Muscle of leg (tissue), 16 donors: ENCODE results near the gene CYP27C1. TPM values are rescaled to one million over a fixed set of nuclear protein-coding genes. Genes with fewer than 3 reads are reported as not detected.
"Not testable (repeated sequence)": the region's sequence is repeated elsewhere in the genome, so short reads cannot be mapped to it uniquely, and the experiment has no call there.

ENCODE experiments used
- DNase-seq: peaks from one replicate; pipeline ENCODE4 v3.0.0; 2013
- H3K27ac ChIP-seq: one replicate; pipeline ENCODE4 v1.5.1; 2013; ENCODE audit warnings: mild to moderate bottlenecking, low read length, control low read depth
- H3K27me3 ChIP-seq: one replicate; pipeline ENCODE4 v1.6.1; 2013; ENCODE audit warnings: low read length; ENCODE audit not compliant: control insufficient read depth, insufficient read depth
- H3K36me3 ChIP-seq: one replicate; pipeline ENCODE4 v1.6.1; 2013; ENCODE audit warnings: low read length; ENCODE audit not compliant: control insufficient read depth, insufficient read depth
- H3K4me1 ChIP-seq: one replicate; pipeline ENCODE4 v1.6.1; 2013; ENCODE audit warnings: low read length; ENCODE audit not compliant: control insufficient read depth, insufficient read depth
- H3K4me3 ChIP-seq: one replicate; pipeline ENCODE4 v1.5.1; 2013; ENCODE audit warnings: low read length, control low read depth
- H3K9me3 ChIP-seq: replicated peaks from 2 replicates; pipeline ENCODE4 v1.6.1; 2013; ENCODE audit warnings: low read depth, low read length; ENCODE audit not compliant: control insufficient read depth
- WGBS: methylation state at CpG from one replicate; pipeline ENCODE4 v1.1.5; 2013; ENCODE audit warnings: missing lambda C conversion rate; ENCODE audit not compliant: insufficient coverage; 5-methylcytosine and 5-hydroxymethylcytosine counted together
- long read RNA-seq, 11 donors: transcript quantifications; one replicate each; lab custom pipeline, GENCODE V29; 2026
- polyA plus RNA-seq, 8 donors: library from polyadenylated mRNA; unstranded; fragments of 120-200 nt; gene quantifications; one replicate each; pipeline versions ENCODE4 v1.2.1 to v1.2.3, GENCODE V29; 2013; ENCODE audit warnings: inconsistent platforms in 1 of 8, low replicate concordance in 1 of 8; ENCODE audit not compliant: insufficient read length in 8 of 8, insufficient read depth in 1 of 8
- total RNA-seq: library from RNA; stranded (reverse); fragments of 120-200 nt; gene quantifications from one replicate; pipeline ENCODE4 v1.2.4, GENCODE V29; 2013

CYP27C1 gene, protein sequence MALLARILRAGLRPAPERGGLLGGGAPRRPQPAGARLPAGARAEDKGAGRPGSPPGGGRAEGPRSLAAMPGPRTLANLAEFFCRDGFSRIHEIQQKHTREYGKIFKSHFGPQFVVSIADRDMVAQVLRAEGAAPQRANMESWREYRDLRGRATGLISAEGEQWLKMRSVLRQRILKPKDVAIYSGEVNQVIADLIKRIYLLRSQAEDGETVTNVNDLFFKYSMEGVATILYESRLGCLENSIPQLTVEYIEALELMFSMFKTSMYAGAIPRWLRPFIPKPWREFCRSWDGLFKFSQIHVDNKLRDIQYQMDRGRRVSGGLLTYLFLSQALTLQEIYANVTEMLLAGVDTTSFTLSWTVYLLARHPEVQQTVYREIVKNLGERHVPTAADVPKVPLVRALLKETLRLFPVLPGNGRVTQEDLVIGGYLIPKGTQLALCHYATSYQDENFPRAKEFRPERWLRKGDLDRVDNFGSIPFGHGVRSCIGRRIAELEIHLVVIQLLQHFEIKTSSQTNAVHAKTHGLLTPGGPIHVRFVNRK
- total RNA-seq (2.3 TPM), polyA plus RNA-seq (1 to 10 TPM; 4.3 to 7.8 (median 5.1) TPM)
- long read RNA-seq, donor 1 = 0 reads
- long read RNA-seq, donor 2 = 0 reads
- long read RNA-seq, donor 3, partial matches to known transcripts = 0 of 1 reads
- long read RNA-seq, donor 3, other reads (novel, unspliced or antisense) = 0 of 1 reads
- long read RNA-seq, donor 4, partial matches to known transcripts = 0 of 1 reads
- long read RNA-seq, donor 4, other reads (novel, unspliced or antisense) = 0 of 1 reads
- long read RNA-seq, donor 5, partial matches to known transcripts = 0 of 1 reads
- long read RNA-seq, donor 5, other reads (novel, unspliced or antisense) = 0 of 1 reads
- long read RNA-seq, donor 6 = 0 reads
- long read RNA-seq, donor 7 = 0 reads
- long read RNA-seq, donor 8 = 0 reads
- long read RNA-seq, donor 9 = 0 reads
- long read RNA-seq, donor 10 = 0 reads
- long read RNA-seq, donor 11 = 0 reads

DNA sequence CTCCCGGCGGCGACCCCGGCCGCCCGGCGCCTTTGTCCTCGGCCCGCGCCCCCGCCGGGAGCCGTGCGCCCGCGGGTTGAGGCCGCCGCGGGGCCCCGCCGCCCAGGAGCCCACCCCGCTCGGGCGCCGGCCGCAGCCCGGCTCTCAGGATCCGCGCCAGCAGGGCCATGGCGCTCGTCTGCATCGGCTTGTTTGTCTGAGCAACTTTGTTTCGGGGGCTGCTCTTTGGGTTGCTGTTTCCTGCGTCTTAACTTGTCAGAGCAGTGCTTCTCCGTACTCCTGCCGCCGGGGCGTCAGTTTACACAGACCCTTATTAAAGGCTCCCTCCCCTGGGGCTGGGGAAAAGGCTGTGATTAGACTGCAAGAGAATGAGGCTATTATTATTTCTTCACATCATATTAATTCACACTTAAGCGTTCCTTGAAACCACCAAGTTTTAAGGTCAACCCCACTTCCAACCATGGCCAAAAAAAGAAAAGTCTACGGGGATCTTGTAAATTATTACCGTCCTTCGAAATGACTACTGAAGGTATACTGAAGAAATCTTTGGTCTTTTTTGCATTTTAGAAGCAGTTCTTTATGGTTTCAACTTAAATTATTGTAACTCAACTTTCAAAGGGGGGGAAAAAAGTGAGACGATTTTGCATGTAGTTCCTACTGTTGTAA lies at the start of gene CYP27C1:
Gene CYP27C1, minus strand, starts transcription at position 198 of the 666 bp plus-strand sequence. Its CDS starts 29 bp downstream, at position 169.
- Histone ChIP-seq H3K4me3 (peak within 1 kb of the TSS; percentile 67), H3K4me1 (peaks cover 16% of the 10 kb centered on the region), H3K9me3 (peaks cover 3% of the 10 kb centered on the region), H3K27me3 (peaks cover 42% of the 10 kb centered on the region), H3K27ac (peak within 1 kb of the TSS; percentile 74), H3K36me3 (no peaks in the 10 kb centered on the region)
- peak; percentile 73 for DNase-seq
- WGBS = under 1% methylated on average over 33 of the region's 43 CpGs

DNA sequence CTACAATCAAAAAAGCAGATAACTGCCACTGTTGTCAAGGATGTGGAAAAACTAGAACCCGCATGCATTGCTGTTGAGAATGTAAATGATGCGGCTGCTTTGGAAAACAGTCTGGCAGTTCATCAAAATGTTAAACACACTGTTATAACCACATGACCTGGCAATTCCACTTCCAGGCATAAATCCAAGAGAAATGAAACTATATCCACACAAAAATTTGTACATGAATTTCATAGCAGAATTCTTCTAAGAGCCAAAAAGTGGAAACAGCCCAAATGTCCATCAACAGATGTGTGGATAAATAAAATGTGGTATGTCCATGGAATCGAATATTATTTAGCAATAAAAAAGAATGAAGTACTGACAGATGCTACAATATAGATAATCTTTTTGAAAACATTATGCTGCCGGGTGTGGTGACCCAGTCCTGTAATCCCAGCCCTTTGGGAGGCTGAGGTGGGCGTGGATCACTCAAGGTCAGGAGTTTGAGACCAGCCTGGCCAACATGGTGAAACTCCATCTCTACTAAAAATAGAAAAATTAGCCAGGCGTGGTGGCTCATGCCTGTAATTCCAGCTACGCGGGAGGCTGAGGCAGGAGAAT lies 41.8 kb upstream of the CYP27C1 start:
- H3K9me3 ChIP-seq = peaks cover 3% of the 10 kb centered on the region
- no peaks in the 10 kb centered on the region for H3K27me3 ChIP-seq
- DNase-seq = peak; percentile 85
- peaks cover 44% of the 10 kb centered on the region for H3K36me3 ChIP-seq
- no peaks in the 10 kb centered on the region for H3K4me1 ChIP-seq
- no peak overlapping the region for H3K4me3 ChIP-seq
- 100% methylated on average over 1 of the region's 8 CpGs for WGBS
- H3K27ac ChIP-seq = no peak overlapping the region

DNA sequence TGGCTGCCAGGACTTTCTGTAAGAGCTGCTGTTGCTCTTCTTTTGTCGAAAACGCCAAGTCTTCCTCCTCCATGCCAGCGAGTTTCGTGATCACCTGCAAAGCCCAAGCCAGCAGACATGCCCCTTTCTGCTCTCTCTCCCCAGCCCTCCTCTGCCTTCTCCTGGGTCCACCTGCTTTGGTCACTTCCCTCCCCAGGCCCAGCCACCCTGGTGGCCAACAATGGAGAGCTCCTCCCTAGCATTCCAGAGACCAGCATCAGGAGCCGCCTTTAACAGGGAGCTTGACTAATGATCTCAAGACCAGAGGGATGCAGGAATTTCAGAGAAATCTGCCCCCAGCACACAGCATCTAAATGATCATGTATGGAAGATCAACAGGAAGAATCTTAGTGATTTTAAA lies 39.3 kb upstream of the CYP27C1 start:
- H3K36me3 ChIP-seq = peaks cover 50% of the 10 kb centered on the region

DNA sequence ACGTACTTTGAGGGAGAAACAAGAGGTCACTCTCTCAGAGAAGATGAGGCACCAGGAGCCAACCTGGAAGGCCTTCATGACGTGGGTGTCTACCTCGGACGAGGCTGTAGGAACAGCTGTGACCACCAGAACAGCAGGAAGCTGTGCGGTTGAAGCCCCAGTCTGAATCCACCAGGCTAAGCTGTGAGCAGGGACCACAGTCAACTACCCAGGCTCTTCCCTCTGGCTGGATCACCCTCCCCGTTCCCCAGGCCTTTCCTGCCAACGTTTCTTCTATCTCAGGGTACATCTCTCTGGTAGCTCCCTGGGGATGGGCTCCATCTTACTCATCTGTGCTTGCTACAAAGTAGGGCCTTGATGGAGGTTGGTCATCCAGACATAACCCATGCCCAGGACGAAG lies 36.8 kb upstream of the CYP27C1 start:
- no peaks in the 10 kb centered on the region for H3K9me3 ChIP-seq
- no peak overlapping the region for H3K4me3 ChIP-seq
- peaks cover 50% of the 10 kb centered on the region for H3K36me3 ChIP-seq
- H3K27ac ChIP-seq = no peak overlapping the region
- no peak for DNase-seq
- no peaks in the 10 kb centered on the region for H3K27me3 ChIP-seq
- WGBS = 74% methylated on average over 5 of the region's 8 CpGs
- peaks cover 3% of the 10 kb centered on the region for H3K4me1 ChIP-seq

More for the DNA sequence above, 39.3 kb upstream of the CYP27C1 start:
- H3K27me3 ChIP-seq = no peaks in the 10 kb centered on the region
- peaks cover 3% of the 10 kb centered on the region for H3K9me3 ChIP-seq
- 98% methylated on average over 4 of the region's 5 CpGs for WGBS
- no peak for DNase-seq
- no peak overlapping the region for H3K4me3 ChIP-seq
- H3K27ac ChIP-seq = no peak overlapping the region
- peaks cover 3% of the 10 kb centered on the region for H3K4me1 ChIP-seq

DNA sequence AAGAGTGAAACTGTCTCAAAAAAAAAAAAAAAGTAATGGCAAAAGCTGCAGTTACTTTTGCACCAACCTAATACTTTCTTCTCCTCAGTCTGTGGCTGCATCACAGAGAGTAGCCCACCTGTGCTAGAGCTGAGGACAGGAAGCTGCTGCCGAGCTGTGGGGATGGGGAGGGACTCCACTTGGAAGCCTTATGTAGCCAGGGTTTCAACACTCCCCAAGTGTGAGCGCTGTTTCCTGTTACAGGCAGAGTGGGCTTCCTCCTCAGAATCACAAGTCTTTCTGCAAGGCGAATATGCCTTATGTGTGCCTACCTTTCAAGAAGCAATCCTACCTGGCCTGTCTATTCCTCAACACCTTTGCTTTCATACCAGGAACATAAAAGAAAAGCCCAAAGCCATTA lies 36.3 kb upstream of the CYP27C1 start:
- WGBS = 93% methylated on average over 2 of the region's 3 CpGs
- H3K4me3 ChIP-seq = no peak overlapping the region
- no peaks in the 10 kb centered on the region for H3K27me3 ChIP-seq
- no peaks in the 10 kb centered on the region for H3K9me3 ChIP-seq
- no peak for DNase-seq
- no peak overlapping the region for H3K27ac ChIP-seq
- H3K4me1 ChIP-seq = peaks cover 3% of the 10 kb centered on the region
- H3K36me3 ChIP-seq = peaks cover 50% of the 10 kb centered on the region

DNA sequence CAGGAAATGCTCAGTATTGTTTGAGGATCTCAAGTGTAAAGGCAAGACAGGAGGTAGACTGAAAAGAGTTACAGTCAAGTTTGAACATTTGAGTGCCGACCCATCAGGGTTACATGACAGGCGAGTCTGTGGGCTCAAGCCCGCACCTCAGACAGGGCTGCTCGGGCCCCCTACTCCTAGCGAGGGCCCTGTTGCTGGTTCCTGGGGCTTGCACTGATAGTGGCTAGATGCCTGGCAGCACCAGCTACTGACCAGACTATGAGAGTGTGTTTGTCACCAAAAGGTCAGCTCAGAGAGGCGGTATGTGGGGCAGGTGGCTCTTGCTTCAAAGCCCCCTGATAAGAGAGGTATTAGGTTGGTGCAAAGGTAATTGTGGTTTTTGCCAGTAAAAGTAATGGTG lies 35.6 kb upstream of the CYP27C1 start:
- H3K27me3 ChIP-seq = no peaks in the 10 kb centered on the region
- no peak overlapping the region for H3K27ac ChIP-seq
- H3K4me1 ChIP-seq = peaks cover 3% of the 10 kb centered on the region
- no peaks in the 10 kb centered on the region for H3K9me3 ChIP-seq
- 89% methylated on average over 6 of the region's 6 CpGs for WGBS
- no peak overlapping the region for H3K4me3 ChIP-seq
- peaks cover 44% of the 10 kb centered on the region for H3K36me3 ChIP-seq
- DNase-seq = no peak

DNA sequence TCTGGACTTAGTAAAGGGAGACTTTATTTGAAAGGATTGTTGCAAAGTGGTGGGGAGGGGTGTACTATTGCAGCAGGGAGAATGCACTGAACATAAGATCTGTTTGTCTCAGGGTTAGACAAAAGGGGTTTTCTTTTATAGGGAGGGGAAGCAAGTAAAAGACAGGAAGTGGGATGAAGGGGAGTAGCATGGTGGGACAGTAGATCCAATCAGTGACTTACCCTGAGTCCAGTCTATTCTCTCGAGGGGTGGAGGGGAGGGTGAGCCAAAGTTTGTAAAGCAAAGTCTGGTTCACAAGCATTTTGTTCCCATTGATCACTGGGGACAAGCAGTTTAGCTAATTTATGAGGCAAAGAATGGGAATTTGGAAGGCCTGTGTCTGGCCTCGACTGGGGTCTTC lies 35.0 kb upstream of the CYP27C1 start:
- Histone ChIP-seq H3K4me1 (peaks cover 3% of the 10 kb centered on the region), H3K36me3 (peaks cover 38% of the 10 kb centered on the region), H3K27ac (peak overlapping the region; percentile 0), H3K9me3 (no peaks in the 10 kb centered on the region), H3K4me3 (no peak overlapping the region), H3K27me3 (no peaks in the 10 kb centered on the region)
- 34% methylated on average over 2 of the region's 2 CpGs for WGBS
- peak; percentile 87 for DNase-seq

DNA sequence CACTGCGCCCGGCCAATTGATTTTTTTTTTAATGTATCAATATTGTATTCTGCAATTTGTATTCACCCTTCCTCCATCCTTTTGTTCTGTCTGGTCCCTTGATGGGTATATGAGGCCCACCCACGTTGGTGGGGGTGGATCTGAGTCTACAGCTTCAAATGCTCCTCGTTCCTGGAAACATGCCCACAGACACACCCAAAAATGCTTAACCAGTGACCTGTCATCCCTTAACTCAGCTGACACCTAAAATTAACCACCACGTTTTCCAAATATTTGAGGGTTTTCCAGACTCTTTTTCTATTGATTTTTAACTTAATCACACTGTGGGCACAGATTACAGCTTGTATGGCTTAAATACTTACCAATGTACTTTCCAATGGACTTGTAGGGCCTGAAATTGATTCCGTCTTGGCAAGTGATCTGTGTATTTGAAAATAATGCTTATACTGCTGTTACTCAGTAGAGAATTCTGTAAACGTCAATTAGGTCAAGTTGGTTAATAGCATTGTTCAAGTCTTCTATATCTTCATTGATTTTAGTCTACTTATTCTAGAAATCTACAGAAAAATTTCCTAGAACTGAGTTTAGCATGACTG lies 34.4 kb upstream of the CYP27C1 start:
- H3K9me3 ChIP-seq = no peaks in the 10 kb centered on the region
- no peak overlapping the region for H3K4me3 ChIP-seq
- peak; percentile 28 for DNase-seq
- peaks cover 32% of the 10 kb centered on the region for H3K36me3 ChIP-seq
- H3K27me3 ChIP-seq = no peaks in the 10 kb centered on the region
- H3K27ac ChIP-seq = peak overlapping the region; percentile 15
- peaks cover 3% of the 10 kb centered on the region for H3K4me1 ChIP-seq
- no CpG with 5 or more reads among the region's 7 CpGs for WGBS

DNA sequence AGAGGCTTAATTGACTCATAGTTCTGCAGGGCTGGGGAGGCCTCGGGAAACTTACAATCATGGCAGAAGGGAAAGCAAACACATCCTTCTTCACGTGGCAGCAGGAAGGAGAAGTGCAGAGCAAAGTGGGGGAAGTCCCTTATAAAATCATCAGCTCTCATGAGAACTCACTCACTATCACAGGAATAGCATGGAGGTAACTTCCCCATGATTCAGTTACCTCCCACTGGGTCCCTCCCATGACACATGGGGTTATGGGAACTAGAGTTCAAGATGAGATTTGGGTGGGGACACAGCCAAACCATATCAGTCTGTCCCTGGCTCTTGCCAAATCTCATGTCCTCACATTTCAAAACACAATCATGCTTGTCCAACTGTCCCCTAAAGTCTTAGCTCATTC lies 21.1 kb upstream of the CYP27C1 start:
- not testable (repeated sequence) for DNase-seq, H3K4me1 ChIP-seq, H3K36me3 ChIP-seq, H3K4me3 ChIP-seq, H3K27ac ChIP-seq, H3K9me3 ChIP-seq, H3K27me3 ChIP-seq
- WGBS = no CpG with 5 or more reads among the region's 2 CpGs
